Activated naive CD8-positive, alpha-beta T cell (primary cell): ENCODE data around the gene LRRC70.
"Not testable (repeated sequence)": the region's sequence is repeated elsewhere in the genome, so short reads cannot be mapped to it uniquely, and the experiment has no call there.

Source experiments
- H3K27ac Mint-ChIP-seq: one replicate; pipeline ENCODE4 v1.8.0; 2021; ENCODE audit warnings: mixed read lengths
- H3K27me3 Mint-ChIP-seq: one replicate; pipeline ENCODE4 v1.8.0; 2021; ENCODE audit warnings: mixed read lengths
- H3K36me3 Mint-ChIP-seq: one replicate; pipeline ENCODE4 v1.8.0; 2021; ENCODE audit warnings: mixed read lengths
- H3K4me1 Mint-ChIP-seq: one replicate; pipeline ENCODE4 v1.8.0; 2021; ENCODE audit warnings: low read depth, mixed read lengths
- H3K4me3 Mint-ChIP-seq: one replicate; pipeline ENCODE4 v1.8.0; 2021; ENCODE audit warnings: mild to moderate bottlenecking, mixed read lengths
- H3K9me3 Mint-ChIP-seq: one replicate; pipeline ENCODE4 v1.8.0; 2021; ENCODE audit warnings: low read depth, mixed read lengths

LRRC70 gene

GRCh38 chr5:62608529-62609511, 30.2 kb downstream of the LRRC70 start:
- Mint-ChIP-seq H3K27me3 (no peaks in the 10 kb centered on the region), H3K36me3 (peaks cover 36% of the 10 kb centered on the region), H3K27ac (no peak overlapping the region), H3K4me1 (peaks cover 6% of the 10 kb centered on the region), H3K4me3 (no peak overlapping the region), H3K9me3 (no peaks in the 10 kb centered on the region)

DNA sequence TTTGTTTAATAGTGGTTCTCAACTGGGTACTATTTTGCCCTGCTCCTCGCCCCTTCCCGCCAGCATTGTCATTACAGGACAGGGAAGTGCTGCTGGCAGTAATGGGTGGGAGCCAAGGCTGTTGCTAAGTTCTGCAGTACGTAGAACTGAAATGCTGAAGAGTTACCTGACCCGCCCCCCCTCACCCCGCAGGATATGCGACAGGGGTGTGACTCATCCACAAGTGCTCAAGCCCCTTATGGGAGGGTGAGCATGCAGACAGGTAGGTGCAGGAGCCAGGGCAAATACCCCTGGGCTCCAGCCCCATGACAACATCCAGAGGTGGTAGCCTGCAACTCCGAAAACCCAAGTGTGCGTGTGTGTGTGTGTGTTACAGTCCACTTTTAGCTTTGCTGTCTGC, 35.7 kb downstream of the LRRC70 start:
- no peak overlapping the region for H3K4me3 Mint-ChIP-seq
- no peaks in the 10 kb centered on the region for H3K27me3 Mint-ChIP-seq
- H3K4me1 Mint-ChIP-seq, result no peaks in the 10 kb centered on the region
- peaks cover 24% of the 10 kb centered on the region for H3K36me3 Mint-ChIP-seq
- no peaks in the 10 kb centered on the region for H3K9me3 Mint-ChIP-seq
- no peak overlapping the region for H3K27ac Mint-ChIP-seq

GRCh38 chr5:62616615-62617277, 38.1 kb downstream of the LRRC70 start:
- Mint-ChIP-seq H3K9me3 (no peaks in the 10 kb centered on the region), H3K27me3 (no peaks in the 10 kb centered on the region), H3K4me1 (no peaks in the 10 kb centered on the region), H3K27ac (no peak overlapping the region), H3K4me3 (no peak overlapping the region), H3K36me3 (peaks cover 17% of the 10 kb centered on the region)

DNA sequence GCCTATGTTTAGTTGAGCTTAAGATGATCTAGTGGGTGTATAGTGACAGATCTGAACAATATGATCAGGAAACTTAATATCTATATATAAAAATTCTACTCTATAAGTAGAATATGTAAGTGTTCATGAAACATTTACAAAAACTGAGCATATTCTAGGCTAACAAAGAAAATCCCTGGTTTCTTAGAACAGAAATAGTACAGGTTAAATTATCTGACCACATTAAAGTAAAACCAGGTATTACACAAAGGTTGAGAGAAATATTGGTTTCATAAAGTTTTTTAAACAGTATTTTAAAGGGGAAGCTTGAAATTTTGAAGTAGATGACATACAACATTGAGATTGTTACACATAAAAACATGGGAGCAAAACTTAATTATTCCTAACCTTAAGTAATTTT, 39.3 kb downstream of the LRRC70 start:
- H3K9me3 Mint-ChIP-seq, result no peaks in the 10 kb centered on the region
- no peak overlapping the region for H3K27ac Mint-ChIP-seq
- H3K36me3 Mint-ChIP-seq, result peaks cover 14% of the 10 kb centered on the region
- H3K4me3 Mint-ChIP-seq, result no peak overlapping the region
- no peaks in the 10 kb centered on the region for H3K27me3 Mint-ChIP-seq
- H3K4me1 Mint-ChIP-seq, result no peaks in the 10 kb centered on the region

DNA sequence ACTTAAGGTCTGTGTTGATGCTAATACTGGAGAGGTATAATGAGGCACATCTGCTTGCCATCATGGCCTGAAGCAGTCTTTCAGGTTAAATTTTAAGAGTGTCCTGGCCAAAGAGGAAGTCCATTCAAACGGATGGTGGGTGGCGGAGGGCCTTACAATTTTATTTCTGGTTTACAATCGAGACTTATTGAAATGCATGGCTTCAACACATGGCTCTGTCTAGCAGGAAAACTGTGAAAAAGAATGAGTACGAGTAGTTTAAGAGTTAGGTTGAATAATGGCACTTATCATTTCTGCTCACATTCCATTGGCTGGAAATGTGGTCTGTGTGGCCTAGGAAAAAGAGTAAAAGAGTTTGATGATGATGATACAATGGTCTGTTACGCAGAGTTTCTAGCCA, 42.1 kb downstream of the LRRC70 start:
- no peaks in the 10 kb centered on the region for H3K27me3 Mint-ChIP-seq
- no peaks in the 10 kb centered on the region for H3K36me3 Mint-ChIP-seq
- no peak overlapping the region for H3K27ac Mint-ChIP-seq
- H3K4me1 Mint-ChIP-seq, result no peaks in the 10 kb centered on the region
- no peaks in the 10 kb centered on the region for H3K9me3 Mint-ChIP-seq
- no peak overlapping the region for H3K4me3 Mint-ChIP-seq

DNA sequence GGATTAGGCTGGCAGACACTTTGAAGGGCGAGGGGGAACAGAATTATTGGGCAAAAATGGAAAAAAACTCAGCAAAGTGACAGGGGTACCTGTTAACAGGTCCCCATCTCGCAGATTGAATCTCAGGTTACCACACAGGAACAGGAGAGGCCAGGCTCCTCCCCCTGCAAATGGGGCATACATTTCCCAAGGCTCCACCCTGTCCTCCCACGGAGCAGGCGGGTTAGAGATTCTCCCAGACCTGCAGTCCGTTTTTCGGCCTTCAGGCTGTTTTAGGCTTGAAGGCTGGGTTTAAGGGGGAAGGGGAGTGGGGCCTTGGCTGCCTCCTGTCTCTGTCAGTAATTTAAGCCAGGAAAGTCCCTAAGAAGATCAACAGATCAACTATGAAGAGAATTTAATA, 42.7 kb downstream of the LRRC70 start:
- Mint-ChIP-seq H3K4me1 (no peaks in the 10 kb centered on the region), H3K27me3 (no peaks in the 10 kb centered on the region), H3K4me3 (no peak overlapping the region), H3K27ac (no peak overlapping the region), H3K9me3 (no peaks in the 10 kb centered on the region), H3K36me3 (peaks cover 1% of the 10 kb centered on the region)

GRCh38 chr5:62623271-62623670, 44.7 kb downstream of the LRRC70 start:
- Mint-ChIP-seq H3K4me3 (no peak overlapping the region), H3K27me3 (no peaks in the 10 kb centered on the region), H3K4me1 (no peaks in the 10 kb centered on the region), H3K36me3 (peaks cover 2% of the 10 kb centered on the region), H3K9me3 (no peaks in the 10 kb centered on the region), H3K27ac (no peak overlapping the region)

DNA sequence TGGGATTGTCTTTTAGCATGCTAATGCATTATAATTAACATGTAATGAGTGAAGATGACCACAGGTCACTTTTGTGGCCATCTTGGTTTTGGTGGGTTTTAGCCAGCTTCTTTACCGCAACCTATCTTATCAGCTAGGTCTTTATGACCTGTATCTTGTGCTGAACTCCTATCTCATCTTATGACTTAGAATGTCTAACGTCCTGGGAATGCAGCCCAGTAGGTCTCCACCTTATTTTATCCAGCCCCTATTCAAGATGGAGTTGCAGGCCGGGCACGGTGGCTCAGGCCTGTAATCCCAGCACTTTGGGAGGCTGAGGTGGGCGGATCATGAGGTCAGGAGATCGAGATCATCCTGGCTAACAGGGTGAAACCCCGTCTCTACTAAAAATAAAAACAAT, 45.8 kb downstream of the LRRC70 start:
- not testable (repeated sequence) for H3K4me1 Mint-ChIP-seq, H3K9me3 Mint-ChIP-seq, H3K36me3 Mint-ChIP-seq, H3K4me3 Mint-ChIP-seq, H3K27me3 Mint-ChIP-seq, H3K27ac Mint-ChIP-seq

DNA sequence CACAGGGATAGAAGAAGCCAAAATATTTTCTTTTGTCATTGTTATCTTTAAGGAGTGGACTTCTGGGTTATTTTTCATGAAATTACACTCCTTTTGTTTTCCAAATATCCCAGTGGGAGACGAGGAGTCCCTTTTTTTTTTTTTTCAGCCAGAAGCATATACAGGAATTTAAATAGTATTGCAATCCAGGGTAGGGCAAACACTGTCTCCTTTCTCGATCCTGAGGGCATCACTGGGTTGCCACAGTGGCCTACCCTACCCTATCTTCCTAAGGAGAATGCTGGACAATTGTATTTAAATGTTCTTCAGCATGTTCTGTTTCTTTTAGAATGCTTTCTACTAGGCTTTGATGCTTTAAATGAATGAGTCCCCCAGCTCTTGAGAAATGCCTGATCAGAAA, 47.9 kb downstream of the LRRC70 start:
- Mint-ChIP-seq H3K9me3 (no peaks in the 10 kb centered on the region), H3K27me3 (no peaks in the 10 kb centered on the region), H3K27ac (no peak overlapping the region), H3K4me3 (no peak overlapping the region), H3K36me3 (peaks cover 2% of the 10 kb centered on the region), H3K4me1 (no peaks in the 10 kb centered on the region)

DNA sequence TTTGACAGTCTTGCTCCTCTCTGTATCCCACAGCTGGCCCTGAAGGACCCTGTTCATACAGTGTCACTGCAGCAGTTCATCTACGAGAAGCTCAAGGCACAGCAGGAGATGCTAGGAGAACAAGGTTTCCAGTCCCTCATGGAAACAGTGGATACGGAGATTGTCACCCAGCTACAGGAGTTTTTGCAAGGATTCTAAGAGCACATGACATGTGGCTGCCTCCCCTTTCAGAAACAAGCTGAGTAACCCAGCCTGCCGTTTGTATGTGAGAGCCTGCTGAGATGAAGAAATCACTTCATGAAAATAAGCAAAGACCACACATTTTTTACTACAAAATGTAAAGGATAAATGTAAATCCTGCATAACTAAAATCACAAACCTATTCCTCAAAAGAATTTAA, 48.5 kb downstream of the LRRC70 start:
- Mint-ChIP-seq H3K4me1 (no peaks in the 10 kb centered on the region), H3K27ac (no peak overlapping the region), H3K36me3 (peaks cover 2% of the 10 kb centered on the region), H3K4me3 (no peak overlapping the region), H3K27me3 (no peaks in the 10 kb centered on the region), H3K9me3 (no peaks in the 10 kb centered on the region)

DNA sequence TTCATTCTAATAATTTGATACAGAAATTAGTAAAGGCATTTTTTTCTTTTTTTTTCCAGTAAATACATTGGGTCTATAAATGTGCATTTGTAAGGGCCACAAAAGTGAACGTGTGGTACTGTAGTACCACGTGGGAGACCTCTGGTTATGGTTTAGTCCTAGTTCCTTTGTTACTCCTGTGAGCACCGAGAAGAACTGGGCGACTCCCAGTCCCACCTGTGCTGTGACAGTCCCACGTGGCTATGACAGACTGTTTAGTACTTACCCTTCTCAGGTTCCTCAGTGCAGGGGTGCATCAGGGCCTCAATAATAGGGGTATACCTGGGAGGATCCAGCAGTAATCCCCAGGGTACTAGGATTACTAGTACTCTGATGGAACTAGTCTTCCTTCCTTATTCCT, 49.3 kb downstream of the LRRC70 start:
- Mint-ChIP-seq H3K4me1 (no peaks in the 10 kb centered on the region), H3K9me3 (no peaks in the 10 kb centered on the region), H3K4me3 (no peak overlapping the region), H3K36me3 (peaks cover 2% of the 10 kb centered on the region), H3K27ac (no peak overlapping the region), H3K27me3 (no peaks in the 10 kb centered on the region)
